Body of pancreas (tissue), 4 donors: ENCODE data around the gene SUGCT.

Source experiments
- CTCF ChIP-seq, 7 experiments: fragments of 450-650 bp in 4 of 7; fragments of 200-600 bp in 3 of 7; sonication (generic) in 3 of 7; IDR thresholded peaks; one replicate each; pipeline ENCODE4 v1.5.1; 2016 to 2019; ENCODE audit warnings: antibody characterized with exemption in 7 of 7
- POLR2A ChIP-seq, 3 donors: fragments of 450-650 bp; IDR thresholded peaks; one replicate each; pipeline ENCODE4 v1.6.1; 2016; ENCODE audit warnings: antibody characterized with exemption in 3 of 3, mild to moderate bottlenecking in 2 of 3

- no peak for TF ChIP-seq POLR2A (IDR thresholded peaks at IDR 0.05)
- TF ChIP-seq CTCF (IDR thresholded peaks at IDR 0.05), result no peak
These were observed 774.7 kb downstream of the SUGCT start for GRCh38 chr7:40909346-40909980.
